ENCODE data around the gene OR5AR1.
"Not testable (repeated sequence)": the region's sequence is repeated elsewhere in the genome, so short reads cannot be mapped to it uniquely, and the experiment has no call there.

The OR5AR1 gene

GRCh38 chr11:56688554-56689100 lies 25.1 kb downstream of the OR5AR1 start:
- DNase-seq (ENCODE audit: low read depth in 1 of 2, low spot score in 1 of 2), result no peak
- H3K4me3 ChIP-seq (replicated peaks; ENCODE audit: insufficient read depth, low read length), result no peak overlapping the region
- no peak overlapping the region for H3K27ac ChIP-seq (replicated peaks)
- H3K27me3 ChIP-seq (ENCODE audit: insufficient read depth, poor library complexity, severe bottlenecking), result no peaks in the 10 kb centered on the region
- TF ChIP-seq REST (IDR thresholded peaks at IDR 0.05; ENCODE audit: insufficient replicate concordance, low read depth) (no peak), GABPA (IDR thresholded peaks at IDR 0.05; ENCODE audit: low read depth) (no peak), CTCF (IDR thresholded peaks at IDR 0.05; ENCODE audit: insufficient read depth, low read length) (no peak), POLR2AphosphoS5 (IDR thresholded peaks at IDR 0.05; ENCODE audit: low read depth) (no peak), SPI1 (IDR thresholded peaks at IDR 0.05; ENCODE audit: borderline replicate concordance, low read depth) (no peak)

GRCh38 chr11:56691179-56691578 lies 27.7 kb downstream of the OR5AR1 start:
- not testable (repeated sequence) for H3K27me3 ChIP-seq (ENCODE audit: insufficient read depth, poor library complexity, severe bottlenecking); H3K4me3 ChIP-seq (replicated peaks; ENCODE audit: insufficient read depth, low read length); DNase-seq (ENCODE audit: low read depth in 1 of 2, low spot score in 1 of 2); H3K27ac ChIP-seq (replicated peaks)

- TF ChIP-seq POLR2AphosphoS5 (IDR thresholded peaks at IDR 0.05; ENCODE audit: low read depth) (no peak), SPI1 (IDR thresholded peaks at IDR 0.05; ENCODE audit: borderline replicate concordance, low read depth) (no peak), CTCF (IDR thresholded peaks at IDR 0.05; ENCODE audit: insufficient read depth, low read length) (no peak), GABPA (IDR thresholded peaks at IDR 0.05; ENCODE audit: low read depth) (no peak), REST (IDR thresholded peaks at IDR 0.05; ENCODE audit: insufficient replicate concordance, low read depth) (no peak)
- H3K27ac ChIP-seq (replicated peaks), result no peak overlapping the region
- DNase-seq (ENCODE audit: low read depth in 1 of 2, low spot score in 1 of 2), result no peak
These were observed 29.9 kb downstream of the OR5AR1 start for GRCh38 chr11:56693428-56693827.

GRCh38 chr11:56698795-56699194 lies 35.3 kb downstream of the OR5AR1 start, which contains the start of gene OR9G1:
TSS of gene OR9G1 (plus strand) at chr11:56699095. CDS start at chr11:56700388, 1,293 bp downstream.
- H3K27me3 ChIP-seq (ENCODE audit: insufficient read depth, poor library complexity, severe bottlenecking), result no peaks in the 10 kb centered on the region
- no peak within 1 kb of the TSS for H3K4me3 ChIP-seq (replicated peaks; ENCODE audit: insufficient read depth, low read length)
- no peak for TF ChIP-seq POLR2AphosphoS5 (IDR thresholded peaks at IDR 0.05; ENCODE audit: low read depth)
- no peak within 1 kb of the TSS for H3K27ac ChIP-seq (replicated peaks)
- no peak for DNase-seq (ENCODE audit: low read depth in 1 of 2, low spot score in 1 of 2)

More at GRCh38 chr11:56693428-56693827, 29.9 kb downstream of the OR5AR1 start:
- no peak overlapping the region for H3K4me3 ChIP-seq (replicated peaks; ENCODE audit: insufficient read depth, low read length)
- no peaks in the 10 kb centered on the region for H3K27me3 ChIP-seq (ENCODE audit: insufficient read depth, poor library complexity, severe bottlenecking)

- no peaks in the 10 kb centered on the region for H3K27me3 ChIP-seq (ENCODE audit: insufficient read depth, poor library complexity, severe bottlenecking)
- DNase-seq (ENCODE audit: low read depth in 1 of 2, low spot score in 1 of 2), result no peak
- no peak overlapping the region for H3K27ac ChIP-seq (replicated peaks)
- H3K4me3 ChIP-seq (replicated peaks; ENCODE audit: insufficient read depth, low read length), result no peak overlapping the region
- TF ChIP-seq REST (IDR thresholded peaks at IDR 0.05; ENCODE audit: insufficient replicate concordance, low read depth), result no peak
- TF ChIP-seq GABPA (IDR thresholded peaks at IDR 0.05; ENCODE audit: low read depth), result no peak
- TF ChIP-seq POLR2AphosphoS5 (IDR thresholded peaks at IDR 0.05; ENCODE audit: low read depth), result no peak
- no peak for TF ChIP-seq SPI1 (IDR thresholded peaks at IDR 0.05; ENCODE audit: borderline replicate concordance, low read depth)
- no peak for TF ChIP-seq CTCF (IDR thresholded peaks at IDR 0.05; ENCODE audit: insufficient read depth, low read length)
These were observed 36.9 kb downstream of the OR5AR1 start for GRCh38 chr11:56700242-56700913.

Measured in HL-60 (cell line).